Activated CD8-positive, alpha-beta T cell treated with anti-CD3 and anti-CD28 coated beads for 36 hours (primary cell): ENCODE data around the gene GDPGP1. TPM values are rescaled to one million over a fixed set of nuclear protein-coding genes. Genes with fewer than 3 reads are reported as not detected.

ENCODE experiments used
- ATAC-seq: fragments of 200-7000 bp; cut with Tn5 transposase; one replicate; pipeline ENCODE4 v1.10.0; 2021; ENCODE audit warnings: mild to moderate bottlenecking, moderate library complexity
- CTCF ChIA-PET: fragments of 350-600 bp; sonication (Branson Sonifier 250); formaldehyde crosslinking; loops from one replicate; lab custom pipeline; 2021; ENCODE audit warnings: antibody characterized with exemption; lab: Charles Lee
- POLR2A ChIA-PET: fragments of 350-600 bp; sonication (Branson Sonifier 250); formaldehyde crosslinking; loops from one replicate; lab custom pipeline; 2021; ENCODE audit warnings: antibody characterized with exemption; lab: Charles Lee
- DNase-seq: peaks from one replicate; pipeline ENCODE4 v3.0.0-alpha.2; 2020
- H3K27ac Mint-ChIP-seq: one replicate; pipeline ENCODE4 v1.8.0; 2021; ENCODE audit warnings: mild to moderate bottlenecking, mixed read lengths
- H3K27me3 Mint-ChIP-seq: one replicate; pipeline ENCODE4 v1.8.0; 2021; ENCODE audit warnings: mixed read lengths
- H3K36me3 Mint-ChIP-seq: one replicate; pipeline ENCODE4 v1.8.0; 2021; ENCODE audit warnings: low read depth, mixed read lengths
- H3K4me1 Mint-ChIP-seq: one replicate; pipeline ENCODE4 v1.8.0; 2021; ENCODE audit warnings: low read depth, mixed read lengths
- H3K4me3 Mint-ChIP-seq: one replicate; pipeline ENCODE4 v1.8.0; 2021; ENCODE audit warnings: mild to moderate bottlenecking, moderate library complexity, mixed read lengths
- H3K9me3 Mint-ChIP-seq: one replicate; pipeline ENCODE4 v1.8.0; 2021; ENCODE audit warnings: mixed read lengths
- intact Hi-C: fragments of 100-400 bp; cut with micrococcal nuclease; formaldehyde crosslinking; loops from one replicate; pipeline ENCODE4 v1.10.0; 2022
- total RNA-seq, 2 experiments: library from RNA; stranded (reverse); gene quantifications; one replicate each; pipeline ENCODE4 v1.2.3, GENCODE V29; 2021
- TF ChIP-seq, protein P1 (sequence below): fragments of 200-600 bp; IDR thresholded peaks from one replicate; pipeline ENCODE4 v1.8.0; 2022; ENCODE audit warnings: antibody characterized with exemption, mild to moderate bottlenecking

The GDPGP1 gene
- total RNA-seq, 2 experiments from 2014 or later: 5.2 to 6.4 TPM

- DNase-seq (no peak), ATAC-seq (no peak)
- Mint-ChIP-seq H3K9me3 (no peaks in the 10 kb centered on the region), H3K4me1 (peaks cover 2% of the 10 kb centered on the region), H3K27me3 (no peaks in the 10 kb centered on the region), H3K4me3 (no peak overlapping the region), H3K36me3 (no peaks in the 10 kb centered on the region), H3K27ac (no peak overlapping the region)
- ChIA-PET CTCF (no interaction called here), POLR2A (no interaction called here)
- TF ChIP-seq, protein P1, sequence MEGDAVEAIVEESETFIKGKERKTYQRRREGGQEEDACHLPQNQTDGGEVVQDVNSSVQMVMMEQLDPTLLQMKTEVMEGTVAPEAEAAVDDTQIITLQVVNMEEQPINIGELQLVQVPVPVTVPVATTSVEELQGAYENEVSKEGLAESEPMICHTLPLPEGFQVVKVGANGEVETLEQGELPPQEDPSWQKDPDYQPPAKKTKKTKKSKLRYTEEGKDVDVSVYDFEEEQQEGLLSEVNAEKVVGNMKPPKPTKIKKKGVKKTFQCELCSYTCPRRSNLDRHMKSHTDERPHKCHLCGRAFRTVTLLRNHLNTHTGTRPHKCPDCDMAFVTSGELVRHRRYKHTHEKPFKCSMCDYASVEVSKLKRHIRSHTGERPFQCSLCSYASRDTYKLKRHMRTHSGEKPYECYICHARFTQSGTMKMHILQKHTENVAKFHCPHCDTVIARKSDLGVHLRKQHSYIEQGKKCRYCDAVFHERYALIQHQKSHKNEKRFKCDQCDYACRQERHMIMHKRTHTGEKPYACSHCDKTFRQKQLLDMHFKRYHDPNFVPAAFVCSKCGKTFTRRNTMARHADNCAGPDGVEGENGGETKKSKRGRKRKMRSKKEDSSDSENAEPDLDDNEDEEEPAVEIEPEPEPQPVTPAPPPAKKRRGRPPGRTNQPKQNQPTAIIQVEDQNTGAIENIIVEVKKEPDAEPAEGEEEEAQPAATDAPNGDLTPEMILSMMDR: no peak
- intact Hi-C loops: no loop called here
Measured at GRCh38 chr15:90223441-90224165, 10.4 kb upstream of the GDPGP1 start.

DNA sequence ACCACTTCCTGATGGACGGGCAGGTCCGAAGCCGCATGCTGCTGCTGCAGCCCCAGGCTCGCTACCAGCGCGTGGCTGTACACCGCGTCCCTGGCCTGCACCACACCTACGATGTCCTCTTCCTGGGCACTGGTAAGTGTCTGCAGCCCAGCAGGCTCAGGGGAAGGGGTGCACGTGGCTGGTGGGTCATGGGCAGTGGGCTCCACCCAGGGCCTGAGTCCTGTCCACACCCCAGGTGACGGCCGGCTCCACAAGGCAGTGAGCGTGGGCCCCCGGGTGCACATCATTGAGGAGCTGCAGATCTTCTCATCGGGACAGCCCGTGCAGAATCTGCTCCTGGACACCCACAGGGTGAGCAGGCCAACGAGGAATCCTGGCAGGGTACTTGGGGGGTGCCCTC lies 9.0 kb upstream of the GDPGP1 start:
- TF ChIP-seq, protein P1: no peak
- H3K27ac Mint-ChIP-seq: no peak overlapping the region
- CTCF ChIA-PET: interaction anchor here (1.5 kb wide), 1 partner anchor 82 kb away, joined by 3 read pairs; no protein-coding TSS in a partner anchor
- POLR2A ChIA-PET: interaction anchor here (0.6 kb wide), 1 partner anchor 320 kb away, joined by 3 read pairs; no protein-coding TSS in a partner anchor
- no peaks in the 10 kb centered on the region for H3K27me3 Mint-ChIP-seq
- H3K36me3 Mint-ChIP-seq: peaks cover 12% of the 10 kb centered on the region
- H3K9me3 Mint-ChIP-seq: no peaks in the 10 kb centered on the region
- ATAC-seq: no peak
- intact Hi-C loops: no loop called here
- no peak overlapping the region for H3K4me3 Mint-ChIP-seq
- H3K4me1 Mint-ChIP-seq: peaks cover 10% of the 10 kb centered on the region
- DNase-seq: no peak

- no peak for ATAC-seq
- CTCF ChIA-PET: interaction anchor here (1.5 kb wide), 1 partner anchor 83 kb away, joined by 3 read pairs; no protein-coding TSS in a partner anchor
- peaks cover 15% of the 10 kb centered on the region for H3K36me3 Mint-ChIP-seq
- H3K4me3 Mint-ChIP-seq: no peak overlapping the region
- POLR2A ChIA-PET: interaction anchor here (0.6 kb wide), 1 partner anchor 321 kb away, joined by 3 read pairs; no protein-coding TSS in a partner anchor
- intact Hi-C loops: no loop called here
- H3K9me3 Mint-ChIP-seq: no peaks in the 10 kb centered on the region
- no peak for DNase-seq
- peaks cover 16% of the 10 kb centered on the region for H3K4me1 Mint-ChIP-seq
- no peak overlapping the region for H3K27ac Mint-ChIP-seq
- H3K27me3 Mint-ChIP-seq: no peaks in the 10 kb centered on the region
- TF ChIP-seq, protein P1: no peak
Measured at GRCh38 chr15:90225504-90226234, 8.3 kb upstream of the GDPGP1 start.

- ChIA-PET POLR2A (interaction anchor here (0.9 kb wide), 1 partner anchor 43 kb away, joined by 3 read pairs; no protein-coding TSS in a partner anchor), CTCF (interaction anchor here (0.8 kb wide), 1 partner anchor 94 kb away, joined by 3 read pairs; no protein-coding TSS in a partner anchor)
Measured at GRCh38 chr15:90227336-90227735, 6.7 kb upstream of the GDPGP1 start.

More at GRCh38 chr15:90227336-90227735, 6.7 kb upstream of the GDPGP1 start:
- no peaks in the 10 kb centered on the region for H3K9me3 Mint-ChIP-seq
- H3K36me3 Mint-ChIP-seq: peaks cover 30% of the 10 kb centered on the region
- intact Hi-C loops: no loop called here
- no peak overlapping the region for H3K27ac Mint-ChIP-seq
- TF ChIP-seq, protein P1: no peak
- H3K4me3 Mint-ChIP-seq: no peak overlapping the region
- H3K4me1 Mint-ChIP-seq: peaks cover 32% of the 10 kb centered on the region
- ATAC-seq (no peak), DNase-seq (no peak)
- no peaks in the 10 kb centered on the region for H3K27me3 Mint-ChIP-seq
